Mammary epithelial cell (primary cell): ENCODE data around the gene GPX3.

Experiments used
- CTCF ChIP-seq, 2 donors: IDR thresholded peaks in 1 of 2; conservative IDR thresholded peaks in 1 of 2; 2 replicates each; pipeline ENCODE4 v1.5.1; 2011 to 2012; ENCODE audit warnings: inconsistent platforms in 2 of 2, low read length in 2 of 2, mild to moderate bottlenecking in 2 of 2, control low read depth in 1 of 2, low read depth in 1 of 2; ENCODE audit not compliant: insufficient read depth in 1 of 2; ENCODE audit errors: extremely low read depth in 1 of 2
- EZH2 ChIP-seq: IDR thresholded peaks from 2 replicates; pipeline ENCODE4 v1.6.1; 2012; ENCODE audit warnings: low read length, inconsistent platforms, borderline replicate concordance

DNA sequence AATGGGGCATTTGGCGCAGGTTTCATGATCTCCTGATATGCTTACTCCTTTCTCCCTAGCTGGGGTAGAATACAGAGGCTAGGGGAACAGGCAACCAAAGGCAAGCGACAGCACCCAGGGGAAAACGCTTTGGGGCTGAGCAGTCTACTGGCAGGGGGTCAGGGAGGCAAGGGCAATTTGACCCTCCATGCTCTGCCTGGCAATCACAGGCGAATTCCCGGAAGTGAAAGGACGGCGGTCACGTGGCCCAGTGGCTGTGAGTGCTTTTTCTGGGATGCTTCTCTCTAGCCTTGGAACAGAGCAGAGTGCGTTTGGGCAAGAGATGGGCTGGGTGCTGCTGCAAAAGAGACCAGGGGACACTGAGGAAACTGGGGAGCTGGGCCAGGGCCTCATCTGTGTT is 5.7 kb downstream of the GPX3 start:
- TF ChIP-seq CTCF (conservative IDR thresholded peaks at IDR 0.05 in 1 of 2, IDR thresholded peaks at IDR 0.05 in 1 of 2; ENCODE audit: extremely low read depth in 1 of 2, insufficient read depth in 1 of 2, low read depth in 1 of 2, low read length in 2 of 2): no peak
- no peak for TF ChIP-seq EZH2
